Osteoblast (primary cell): Measurements from ENCODE around the gene PRPF18. TPM values are rescaled to one million over a fixed set of nuclear protein-coding genes. Genes with fewer than 3 reads are reported as not detected.

Experiments used
- DNase-seq: peaks from one replicate; pipeline ENCODE4 v3.0.0; 2011; ENCODE audit warnings: low spot score, mixed read lengths; ENCODE audit not compliant: insufficient read length; ENCODE audit errors: missing footprints
- H2AFZ ChIP-seq: 2 replicates; pipeline ENCODE4 v1.6.0; 2011; ENCODE audit warnings: mild to moderate bottlenecking, low read length
- H3K27ac ChIP-seq: 2 replicates; pipeline ENCODE4 v1.5.1; 2011; ENCODE audit warnings: mild to moderate bottlenecking, low read depth, low read length, moderate library complexity
- H3K27me3 ChIP-seq: 2 replicates; pipeline ENCODE4 v1.6.0; 2012; ENCODE audit warnings: mild to moderate bottlenecking, control low read depth, inconsistent platforms, low read length, moderate library complexity; ENCODE audit not compliant: insufficient read depth
- H3K36me3 ChIP-seq: 2 replicates; pipeline ENCODE4 v1.5.1; 2011; ENCODE audit warnings: mild to moderate bottlenecking, low read length, control low read depth, moderate library complexity; ENCODE audit not compliant: insufficient read depth
- H3K4me1 ChIP-seq: 2 replicates; pipeline ENCODE4 v1.5.1; 2011; ENCODE audit warnings: mild to moderate bottlenecking, low read length, control low read depth, moderate library complexity; ENCODE audit not compliant: insufficient read depth
- H3K4me2 ChIP-seq: 2 replicates; pipeline ENCODE4 v1.6.0; 2011; ENCODE audit warnings: mild to moderate bottlenecking, low read length; ENCODE audit not compliant: insufficient read depth
- H3K4me3 ChIP-seq: fragments of 200-600 bp; sonication (generic); 3 replicates; pipeline ENCODE4 v1.5.1; 2012; ENCODE audit warnings: mild to moderate bottlenecking, low read length, inconsistent platforms; ENCODE audit not compliant: insufficient read depth
- H3K79me2 ChIP-seq: 2 replicates; pipeline ENCODE4 v1.6.0; 2012; ENCODE audit warnings: mild to moderate bottlenecking, low read length, control low read depth, inconsistent platforms; ENCODE audit not compliant: insufficient read depth
- H3K9me3 ChIP-seq: 2 replicates; pipeline ENCODE4 v1.5.1; 2011; ENCODE audit warnings: low read depth, low read length, control low read depth
- H4K20me1 ChIP-seq: 2 replicates; pipeline ENCODE4 v1.6.0; 2012; ENCODE audit warnings: mild to moderate bottlenecking, low read length, control low read depth; ENCODE audit not compliant: insufficient read depth
- total RNA-seq: library from RNA; depleted of rRNA; stranded (reverse); fragments of >200 nt; gene quantifications from 2 replicates; pipeline ENCODE4 v1.2.3, GENCODE V29; 2012
- TF ChIP-seq, protein P1 (sequence below): IDR thresholded peaks from 2 replicates; pipeline ENCODE4 v1.5.1; 2011; ENCODE audit warnings: mild to moderate bottlenecking, low read depth, low read length, moderate library complexity; ENCODE audit errors: extremely low read depth

PRPF18 gene
- total RNA-seq, 1 donor = 39.8 TPM

GRCh38 chr10:13590886-13591285 lies 4.1 kb downstream of the PRPF18 start:
- no peak for DNase-seq
- Histone ChIP-seq H3K79me2 (peaks cover 69% of the 10 kb centered on the region), H3K27ac (no peak overlapping the region)

GRCh38 chr10:13592306-13592705 lies 5.5 kb downstream of the PRPF18 start:
- Histone ChIP-seq H3K36me3 (peaks cover 9% of the 10 kb centered on the region), H4K20me1 (peaks cover 10% of the 10 kb centered on the region), H3K27ac (no peak overlapping the region), H3K79me2 (peaks cover 74% of the 10 kb centered on the region), H3K4me3 (no peak overlapping the region), H3K9me3 (no peaks in the 10 kb centered on the region), H3K4me2 (no peak overlapping the region), H2AFZ (no peak overlapping the region), H3K4me1 (peaks cover 23% of the 10 kb centered on the region), H3K27me3 (no peaks in the 10 kb centered on the region)
- TF ChIP-seq, protein P1, sequence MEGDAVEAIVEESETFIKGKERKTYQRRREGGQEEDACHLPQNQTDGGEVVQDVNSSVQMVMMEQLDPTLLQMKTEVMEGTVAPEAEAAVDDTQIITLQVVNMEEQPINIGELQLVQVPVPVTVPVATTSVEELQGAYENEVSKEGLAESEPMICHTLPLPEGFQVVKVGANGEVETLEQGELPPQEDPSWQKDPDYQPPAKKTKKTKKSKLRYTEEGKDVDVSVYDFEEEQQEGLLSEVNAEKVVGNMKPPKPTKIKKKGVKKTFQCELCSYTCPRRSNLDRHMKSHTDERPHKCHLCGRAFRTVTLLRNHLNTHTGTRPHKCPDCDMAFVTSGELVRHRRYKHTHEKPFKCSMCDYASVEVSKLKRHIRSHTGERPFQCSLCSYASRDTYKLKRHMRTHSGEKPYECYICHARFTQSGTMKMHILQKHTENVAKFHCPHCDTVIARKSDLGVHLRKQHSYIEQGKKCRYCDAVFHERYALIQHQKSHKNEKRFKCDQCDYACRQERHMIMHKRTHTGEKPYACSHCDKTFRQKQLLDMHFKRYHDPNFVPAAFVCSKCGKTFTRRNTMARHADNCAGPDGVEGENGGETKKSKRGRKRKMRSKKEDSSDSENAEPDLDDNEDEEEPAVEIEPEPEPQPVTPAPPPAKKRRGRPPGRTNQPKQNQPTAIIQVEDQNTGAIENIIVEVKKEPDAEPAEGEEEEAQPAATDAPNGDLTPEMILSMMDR = no peak
- DNase-seq = no peak

More at GRCh38 chr10:13590886-13591285, 4.1 kb downstream of the PRPF18 start:
- Histone ChIP-seq H3K9me3 (no peaks in the 10 kb centered on the region), H3K36me3 (peaks cover 9% of the 10 kb centered on the region), H3K4me3 (no peak overlapping the region), H3K4me1 (peaks cover 24% of the 10 kb centered on the region), H3K4me2 (no peak overlapping the region), H3K27me3 (no peaks in the 10 kb centered on the region), H4K20me1 (peaks cover 10% of the 10 kb centered on the region), H2AFZ (no peak overlapping the region)
- TF ChIP-seq, protein P1 = no peak

DNA sequence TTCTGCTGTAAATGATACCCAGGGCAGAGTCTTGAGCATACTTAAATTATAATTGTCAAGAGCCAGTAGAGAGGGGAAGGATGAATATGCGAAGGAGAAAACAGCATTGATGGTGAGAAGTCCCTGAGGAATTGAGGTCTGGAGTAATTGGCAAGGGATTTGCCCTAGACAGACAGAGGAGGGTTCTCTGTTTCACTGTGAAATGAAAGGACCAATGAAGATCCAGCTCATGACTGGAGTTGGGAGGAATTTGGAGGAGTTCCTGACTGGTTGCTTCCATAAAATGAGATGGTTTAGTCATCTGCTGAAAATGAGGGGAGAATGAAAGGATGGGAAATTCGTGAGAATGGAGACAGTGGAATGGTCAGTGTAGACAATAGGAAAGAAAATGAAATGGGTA lies 6.8 kb downstream of the PRPF18 start:
- peaks cover 65% of the 10 kb centered on the region for H3K79me2 ChIP-seq
- no peaks in the 10 kb centered on the region for H3K9me3 ChIP-seq
- H2AFZ ChIP-seq = no peak overlapping the region
- TF ChIP-seq, protein P1 = no peak
- peak overlapping the region; percentile 24 for H3K4me3 ChIP-seq
- H3K27me3 ChIP-seq = no peaks in the 10 kb centered on the region
- H3K4me2 ChIP-seq = peak overlapping the region; percentile 68
- DNase-seq = peak; percentile 84
- peaks cover 9% of the 10 kb centered on the region for H3K36me3 ChIP-seq
- H3K4me1 ChIP-seq = peaks cover 15% of the 10 kb centered on the region
- H3K27ac ChIP-seq = peak overlapping the region; percentile 69
- peaks cover 7% of the 10 kb centered on the region for H4K20me1 ChIP-seq

DNA sequence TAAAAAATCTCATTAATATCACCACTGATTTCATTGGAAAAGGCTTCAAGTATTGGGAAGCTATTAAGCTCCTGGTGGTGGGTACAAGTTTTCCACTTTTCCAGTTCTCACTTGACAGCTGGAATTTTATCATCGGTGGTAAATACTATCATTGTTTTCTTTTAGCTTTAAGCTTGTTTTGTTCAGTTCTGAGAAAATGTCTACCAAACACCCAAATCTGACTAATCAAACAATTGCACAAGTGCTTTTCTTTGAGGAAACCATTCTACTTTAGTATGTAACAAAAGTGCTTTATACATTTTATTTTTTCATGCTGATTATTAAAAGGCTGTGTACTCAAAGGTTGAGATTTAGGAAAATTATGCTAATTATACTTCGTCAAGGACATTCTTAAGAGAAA lies 7.9 kb downstream of the PRPF18 start:
- H3K9me3 ChIP-seq = no peaks in the 10 kb centered on the region
- H3K4me1 ChIP-seq = peaks cover 15% of the 10 kb centered on the region
- DNase-seq = no peak
- H2AFZ ChIP-seq = no peak overlapping the region
- H3K27ac ChIP-seq = no peak overlapping the region
- peaks cover 54% of the 10 kb centered on the region for H3K79me2 ChIP-seq
- TF ChIP-seq, protein P1 = no peak
- H3K36me3 ChIP-seq = peaks cover 9% of the 10 kb centered on the region
- no peaks in the 10 kb centered on the region for H3K27me3 ChIP-seq
- H3K4me2 ChIP-seq = no peak overlapping the region
- peaks cover 7% of the 10 kb centered on the region for H4K20me1 ChIP-seq
- H3K4me3 ChIP-seq = no peak overlapping the region
